Vagina (tissue), 2 donors: ENCODE results near the gene HMGA1. TPM values are rescaled to one million over a fixed set of nuclear protein-coding genes. Genes with fewer than 3 reads are reported as not detected.

Source experiments
- DNase-seq, 2 donors: peaks; one replicate each; pipeline ENCODE4 v3.0.0-alpha.2; 2017; ENCODE audit errors: extremely low spot score in 2 of 2
- H3K27ac ChIP-seq: fragments of 200-600 bp; sonication (generic); one replicate; pipeline ENCODE4 v1.5.1; 2019
- H3K27me3 ChIP-seq: fragments of 200-600 bp; sonication (generic); one replicate; pipeline ENCODE4 v1.5.1; 2019
- H3K36me3 ChIP-seq, 2 donors: fragments of 200-600 bp; sonication (generic); one replicate each; pipeline ENCODE4 v1.5.1; 2017 to 2019
- H3K4me1 ChIP-seq: fragments of 200-600 bp; sonication (generic); one replicate; pipeline ENCODE4 v1.5.1; 2019
- H3K4me3 ChIP-seq, 2 donors: fragments of 200-600 bp; sonication (generic); 1 replicate in 1 of 2; 2 replicates in 1 of 2; pipeline ENCODE4 v1.5.1; 2016 to 2019
- H3K9me3 ChIP-seq: fragments of 200-600 bp; sonication (generic); one replicate; pipeline ENCODE4 v1.5.1; 2019
- CTCF ChIP-seq, 3 experiments: fragments of 450-650 bp in 2 of 3; fragments of 200-600 bp in 1 of 3; sonication (generic) in 1 of 3; IDR thresholded peaks; one replicate each; pipeline ENCODE4 v1.5.1; 2017 to 2019; ENCODE audit warnings: antibody characterized with exemption in 3 of 3, mild to moderate bottlenecking in 2 of 3, moderate library complexity in 2 of 3
- POLR2A ChIP-seq, 2 donors: fragments of 450-650 bp; IDR thresholded peaks; one replicate each; pipeline ENCODE4 v1.6.1; 2017; ENCODE audit warnings: antibody characterized with exemption in 2 of 2, mild to moderate bottlenecking in 2 of 2, moderate library complexity in 2 of 2
- POLR2AphosphoS5 ChIP-seq, 2 donors: sonication (generic); formaldehyde crosslinking; IDR thresholded peaks; one replicate each; pipeline ENCODE4 v1.9.0; 2017; ENCODE audit warnings: antibody characterized with exemption in 2 of 2, mild to moderate bottlenecking in 2 of 2, low read depth in 1 of 2; ENCODE audit not compliant: insufficient read depth in 1 of 2
- intact Hi-C: fragments of 100-400 bp; cut with DNase I; formaldehyde crosslinking; loops from one replicate; pipeline ENCODE4 v1.15.1; 2023
- total RNA-seq: library from RNA; depleted of rRNA; stranded (reverse); fragments of >200 nt; gene quantifications from one replicate; pipeline ENCODE4 v1.2.3, GENCODE V29; 2016

HMGA1 gene
- total RNA-seq, 1 donor from 2014 or later: 65.6 TPM

DNA sequence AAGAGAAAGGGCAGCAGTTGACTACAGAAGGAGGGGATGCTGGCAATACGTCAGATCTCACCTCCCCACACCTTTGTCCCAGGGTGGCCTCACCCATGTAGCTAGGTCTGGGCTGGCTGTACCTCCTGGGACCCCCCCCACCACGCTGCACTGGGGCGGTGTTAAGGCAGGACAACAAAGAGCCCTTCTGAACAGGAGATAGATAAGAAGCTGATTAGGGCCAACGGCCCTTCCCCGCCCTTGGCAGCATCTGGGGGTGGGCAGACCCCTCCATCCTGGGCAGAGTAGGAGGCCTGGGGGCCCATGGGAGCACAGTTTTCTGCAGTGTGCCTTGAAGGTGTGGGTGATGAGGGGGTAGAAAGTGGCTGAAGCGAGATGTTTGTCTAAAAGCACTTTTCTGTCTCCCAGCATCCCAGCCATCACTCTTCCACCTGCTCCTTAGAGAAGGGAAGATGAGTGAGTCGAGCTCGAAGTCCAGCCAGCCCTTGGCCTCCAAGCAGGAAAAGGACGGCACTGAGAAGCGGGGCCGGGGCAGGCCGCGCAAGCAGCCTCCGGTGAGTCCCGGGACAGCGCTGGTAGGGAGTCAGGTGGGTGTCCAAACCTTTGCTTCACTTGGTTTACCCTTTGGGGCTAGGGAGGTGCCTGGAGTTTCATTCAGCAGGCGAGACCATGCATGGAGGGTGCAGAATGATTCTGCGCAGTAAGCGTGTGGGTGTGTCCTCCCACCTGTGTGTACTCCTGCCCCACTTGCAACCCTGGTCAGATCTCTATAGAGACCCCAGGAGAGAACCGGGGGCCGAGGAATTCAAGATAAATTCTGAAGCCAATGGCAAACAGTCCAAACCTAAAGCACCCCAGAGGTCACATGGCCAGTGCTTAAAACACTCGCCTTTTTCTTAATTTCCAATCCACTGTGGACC lies 3.9 kb downstream of the HMGA1 start:
- Histone ChIP-seq H3K36me3 (peaks cover 0 to 8% of the 10 kb centered on the region in 2 donors), H3K27me3 (no peaks in the 10 kb centered on the region), H3K4me1 (peaks cover 31% of the 10 kb centered on the region), H3K27ac (no peak overlapping the region), H3K4me3 (no peak overlapping the region), H3K9me3 (no peaks in the 10 kb centered on the region)
- intact Hi-C loops: no loop called here
- TF ChIP-seq CTCF (IDR thresholded peaks at IDR 0.05): no peak
- no peak for TF ChIP-seq POLR2A (IDR thresholded peaks at IDR 0.05)
- TF ChIP-seq POLR2AphosphoS5 (IDR thresholded peaks at IDR 0.05; ENCODE audit: insufficient read depth in 1 of 2, low read depth in 1 of 2): no peak
- no peak for DNase-seq

- Histone ChIP-seq H3K9me3 (no peaks in the 10 kb centered on the region), H3K36me3 (peaks cover 0 to 8% of the 10 kb centered on the region in 2 donors), H3K27ac (no peak overlapping the region), H3K4me3 (no peak overlapping the region), H3K4me1 (peaks cover 25% of the 10 kb centered on the region), H3K27me3 (no peaks in the 10 kb centered on the region)
- TF ChIP-seq POLR2AphosphoS5 (IDR thresholded peaks at IDR 0.05; ENCODE audit: insufficient read depth in 1 of 2, low read depth in 1 of 2) (no peak), POLR2A (IDR thresholded peaks at IDR 0.05) (no peak)
- intact Hi-C loops: no loop called here
- no peak for DNase-seq
These were observed 4.9 kb downstream of the HMGA1 start for GRCh38 chr6:34241351-34242215.

DNA sequence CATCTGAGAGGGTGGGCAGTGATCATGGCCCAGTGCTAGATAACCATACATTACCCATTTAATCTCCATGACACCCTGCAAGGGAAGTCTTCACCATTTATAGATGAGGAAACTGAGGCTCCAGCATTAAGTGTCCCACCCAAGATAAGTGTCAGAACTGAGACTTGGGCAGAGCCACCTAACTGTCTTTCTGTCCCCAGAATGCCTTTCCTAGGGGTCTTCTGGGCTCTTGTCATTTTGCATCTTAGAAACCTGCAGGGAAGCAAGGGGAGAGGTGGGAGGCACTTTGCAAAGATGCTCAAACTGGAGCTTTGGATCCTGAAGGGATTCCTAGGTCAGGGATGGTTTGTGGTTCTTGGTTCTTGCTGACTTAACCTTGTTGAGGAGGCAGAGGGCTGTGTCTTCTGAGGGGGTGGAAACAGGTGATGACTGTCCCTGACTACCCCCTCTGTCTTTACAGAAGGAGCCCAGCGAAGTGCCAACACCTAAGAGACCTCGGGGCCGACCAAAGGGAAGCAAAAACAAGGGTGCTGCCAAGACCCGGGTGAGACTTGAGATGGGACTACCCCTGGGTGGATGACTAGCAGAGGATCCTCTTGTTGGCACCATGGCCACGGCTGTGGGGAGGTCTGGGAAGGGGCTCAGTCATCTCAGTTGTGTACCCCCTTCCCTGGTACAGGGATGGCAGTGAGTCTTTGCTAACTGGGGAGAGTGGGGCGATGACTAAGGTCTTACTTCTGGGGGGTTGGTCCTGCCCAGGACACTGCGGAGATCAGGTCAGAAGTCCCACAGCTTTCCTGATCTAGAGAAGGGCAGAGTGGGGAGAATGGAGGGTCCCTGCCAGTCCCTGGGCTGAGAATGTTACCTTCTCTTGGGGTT lies 5.8 kb downstream of the HMGA1 start:
- TF ChIP-seq POLR2AphosphoS5 (IDR thresholded peaks at IDR 0.05; ENCODE audit: insufficient read depth in 1 of 2, low read depth in 1 of 2) (no peak), POLR2A (IDR thresholded peaks at IDR 0.05) (no peak), CTCF (IDR thresholded peaks at IDR 0.05) (no peak)
- H3K9me3 ChIP-seq: no peaks in the 10 kb centered on the region
- H3K27ac ChIP-seq: no peak overlapping the region
- H3K4me3 ChIP-seq: no peak overlapping the region
- H3K27me3 ChIP-seq: no peaks in the 10 kb centered on the region
- no peak for DNase-seq
- H3K36me3 ChIP-seq: peaks cover 0 to 8% of the 10 kb centered on the region in 2 donors
- H3K4me1 ChIP-seq: peaks cover 32% of the 10 kb centered on the region
- intact Hi-C loops: no loop called here

- no peak overlapping the region for H3K4me3 ChIP-seq
- intact Hi-C loops: no loop called here
- peaks cover 0 to 8% of the 10 kb centered on the region in 2 donors for H3K36me3 ChIP-seq
- peaks cover 38% of the 10 kb centered on the region for H3K4me1 ChIP-seq
- TF ChIP-seq POLR2A (IDR thresholded peaks at IDR 0.05) (no peak), CTCF (IDR thresholded peaks at IDR 0.05) (no peak), POLR2AphosphoS5 (IDR thresholded peaks at IDR 0.05; ENCODE audit: insufficient read depth in 1 of 2, low read depth in 1 of 2) (no peak)
- DNase-seq: no peak
- peak overlapping the region; percentile 82 for H3K27ac ChIP-seq
- no peaks in the 10 kb centered on the region for H3K9me3 ChIP-seq
- no peaks in the 10 kb centered on the region for H3K27me3 ChIP-seq
These were observed 6.6 kb downstream of the HMGA1 start for GRCh38 chr6:34243131-34243771.
